Occipital lobe (tissue), 2 donors: ENCODE data around the gene SLC66A2. TPM values are rescaled to one million over a fixed set of nuclear protein-coding genes. Genes with fewer than 3 reads are reported as not detected.
"Not testable (repeated sequence)": the region's sequence is repeated elsewhere in the genome, so short reads cannot be mapped to it uniquely, and the experiment has no call there.

Source experiments
- DNase-seq: peaks from one replicate; lab custom pipeline; 2025; lab: John Stamatoyannopoulos, UW
- total RNA-seq: library from RNA; depleted of rRNA; stranded (reverse); fragments of >200 nt; gene quantifications from one replicate; pipeline ENCODE4 v1.2.3, GENCODE V29; 2014

The SLC66A2 gene
- total RNA-seq, 1 donor from 2014 or later, result 31.0 TPM

- DNase-seq, result no peak
These were observed 81.7 kb downstream of the SLC66A2 start for GRCh38 chr18:79869591-79870300.

GRCh38 chr18:79868811-79869541, 82.5 kb downstream of the SLC66A2 start:
- no peak for DNase-seq

GRCh38 chr18:79868168-79868784, 83.2 kb downstream of the SLC66A2 start:
- DNase-seq, result no peak

GRCh38 chr18:79867666-79868065, 83.8 kb downstream of the SLC66A2 start:
- no peak for DNase-seq

- DNase-seq, result no peak
These were observed 84.4 kb downstream of the SLC66A2 start for GRCh38 chr18:79866889-79867574.

GRCh38 chr18:79865951-79866350, 85.5 kb downstream of the SLC66A2 start:
- not testable (repeated sequence) for DNase-seq

- not testable (repeated sequence) for DNase-seq
These were observed 86.5 kb downstream of the SLC66A2 start for GRCh38 chr18:79864955-79865354.

- no peak for DNase-seq
These were observed 87.3 kb downstream of the SLC66A2 start for GRCh38 chr18:79864006-79864725.

- DNase-seq, result no peak
These were observed 88.1 kb downstream of the SLC66A2 start for GRCh38 chr18:79863161-79864005.

- no peak for DNase-seq
These were observed 88.9 kb downstream of the SLC66A2 start for GRCh38 chr18:79862562-79862961.

- no peak for DNase-seq
These were observed 89.8 kb downstream of the SLC66A2 start for GRCh38 chr18:79861687-79862086.

- DNase-seq, result no peak
These were observed 92.1 kb downstream of the SLC66A2 start for GRCh38 chr18:79859314-79859713.

- no peak for DNase-seq
These were observed 94.3 kb downstream of the SLC66A2 start for GRCh38 chr18:79857082-79857671.

GRCh38 chr18:79856119-79857007, 95.1 kb downstream of the SLC66A2 start:
- no peak for DNase-seq

GRCh38 chr18:79855147-79855933, 96.1 kb downstream of the SLC66A2 start:
- DNase-seq, result no peak

- no peak for DNase-seq
These were observed 97.5 kb downstream of the SLC66A2 start for GRCh38 chr18:79853993-79854364.

- DNase-seq, result no peak
These were observed 98.0 kb downstream of the SLC66A2 start for GRCh38 chr18:79853303-79853992.
